Activated CD4-positive, alpha-beta memory T cell treated with anti-CD3 and anti-CD28 coated beads for 36 hours (primary cell): Measurements from ENCODE around the gene CNPPD1. TPM values are rescaled to one million over a fixed set of nuclear protein-coding genes. Genes with fewer than 3 reads are reported as not detected.

ENCODE experiments used
- CTCF ChIA-PET: fragments of 350-600 bp; sonication (Branson Sonifier 250); formaldehyde crosslinking; loops from one replicate; lab custom pipeline; 2021; ENCODE audit warnings: antibody characterized with exemption, inconsistent platforms; lab: Charles Lee
- POLR2A ChIA-PET: fragments of 350-600 bp; sonication (Branson Sonifier 250); formaldehyde crosslinking; loops from one replicate; lab custom pipeline; 2021; ENCODE audit warnings: antibody characterized with exemption; lab: Charles Lee
- DNase-seq: peaks from one replicate; pipeline ENCODE4 v3.0.0-alpha.2; 2020
- H3K27ac Mint-ChIP-seq: one replicate; pipeline ENCODE4 v1.8.0; 2021; ENCODE audit warnings: mixed read lengths
- H3K27me3 Mint-ChIP-seq: one replicate; pipeline ENCODE4 v1.8.0; 2021; ENCODE audit warnings: mixed read lengths
- H3K36me3 Mint-ChIP-seq: one replicate; pipeline ENCODE4 v1.8.0; 2021; ENCODE audit warnings: mixed read lengths
- H3K4me1 Mint-ChIP-seq: one replicate; pipeline ENCODE4 v1.8.0; 2021; ENCODE audit warnings: low read depth, mixed read lengths
- H3K4me3 Mint-ChIP-seq: one replicate; pipeline ENCODE4 v1.8.0; 2021; ENCODE audit warnings: mild to moderate bottlenecking, mixed read lengths
- H3K9me3 Mint-ChIP-seq: one replicate; pipeline ENCODE4 v1.8.0; 2021; ENCODE audit warnings: mixed read lengths
- intact Hi-C: fragments of 100-400 bp; cut with micrococcal nuclease; formaldehyde crosslinking; loops from one replicate; pipeline ENCODE4 v1.15.1; 2023
- total RNA-seq, 2 experiments: library from RNA; stranded (reverse); gene quantifications; one replicate each; pipeline ENCODE4 v1.2.3, GENCODE V29; 2021

The CNPPD1 gene
- total RNA-seq, 2 experiments from 2014 or later = 42.0 to 43.4 TPM

DNA sequence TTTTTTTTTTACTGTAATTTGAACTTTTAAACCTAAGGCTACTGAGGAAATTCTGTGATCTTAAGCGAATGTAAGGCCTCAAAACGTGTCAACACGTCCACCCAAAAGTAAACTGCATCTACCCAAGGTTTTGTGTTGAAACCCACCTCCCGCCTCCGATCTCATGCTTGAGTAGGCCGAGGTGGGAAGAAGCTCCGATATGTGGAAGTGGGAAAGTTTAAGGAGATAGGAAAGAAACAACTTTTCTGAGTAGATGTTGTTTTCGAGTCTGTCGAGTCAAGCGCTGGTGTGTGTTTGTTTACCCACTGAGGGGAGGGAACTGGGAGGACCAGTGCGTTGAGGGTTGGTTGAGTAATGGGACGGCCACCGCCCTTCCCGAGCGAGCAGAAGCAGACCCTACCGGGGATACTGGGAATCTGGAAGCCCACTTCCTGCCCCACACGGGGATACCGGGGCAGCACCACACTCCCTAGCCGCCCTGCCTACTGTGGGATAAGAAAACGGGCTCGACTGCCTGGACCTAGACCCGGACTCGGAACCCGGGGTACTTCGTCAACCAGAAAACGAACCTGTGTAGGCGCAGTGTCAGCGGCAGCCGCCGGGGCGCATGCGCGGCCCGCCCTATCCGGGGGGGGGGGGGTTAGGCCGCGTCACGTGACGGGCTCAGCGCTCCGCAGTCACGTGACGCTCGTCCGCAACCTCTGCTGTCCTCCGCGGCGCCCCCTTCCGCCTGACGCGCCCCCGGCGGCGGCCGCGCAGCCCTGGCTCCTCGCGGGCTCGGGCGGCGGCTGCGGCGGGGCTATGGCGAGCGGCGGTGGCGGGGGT is 1.0 kb upstream of the CNPPD1 start, which contains the start of gene RETREG2:
Gene RETREG2, plus strand, starts transcription at position 724 of the 825 bp plus-strand sequence. Its CDS starts 78 bp downstream, at position 802.
- intact Hi-C loops = loop anchor here (1.0 to 10.0 kb wide), 12 partner anchors 10 to 893 kb away; partner anchors contain the start of genes ANKZF1, ATG9A, CHPF and CTDSP1
- Mint-ChIP-seq H3K4me3 (peak within 1 kb of the TSS; percentile 95), H3K27me3 (no peaks in the 10 kb centered on the region), H3K27ac (peak within 1 kb of the TSS; percentile 99), H3K4me1 (peaks cover 52% of the 10 kb centered on the region), H3K9me3 (no peaks in the 10 kb centered on the region), H3K36me3 (peaks cover 27% of the 10 kb centered on the region)
- DNase-seq = peak; percentile 86
- ChIA-PET CTCF (interaction anchor here (3.0 to 4.7 kb wide), 2 partner anchors 20 to 68 kb away, joined by 14 to 42 read pairs; partner anchors contain the start of genes GLB1L, NHEJ1 and STK16), POLR2A (interaction anchor here (1.0 to 2.5 kb wide), 7 partner anchors 18 to 268 kb away, joined by 3 to 26 read pairs (median 6); partner anchors contain the start of genes DNPEP, TUBA4B and ZFAND2B)

DNA sequence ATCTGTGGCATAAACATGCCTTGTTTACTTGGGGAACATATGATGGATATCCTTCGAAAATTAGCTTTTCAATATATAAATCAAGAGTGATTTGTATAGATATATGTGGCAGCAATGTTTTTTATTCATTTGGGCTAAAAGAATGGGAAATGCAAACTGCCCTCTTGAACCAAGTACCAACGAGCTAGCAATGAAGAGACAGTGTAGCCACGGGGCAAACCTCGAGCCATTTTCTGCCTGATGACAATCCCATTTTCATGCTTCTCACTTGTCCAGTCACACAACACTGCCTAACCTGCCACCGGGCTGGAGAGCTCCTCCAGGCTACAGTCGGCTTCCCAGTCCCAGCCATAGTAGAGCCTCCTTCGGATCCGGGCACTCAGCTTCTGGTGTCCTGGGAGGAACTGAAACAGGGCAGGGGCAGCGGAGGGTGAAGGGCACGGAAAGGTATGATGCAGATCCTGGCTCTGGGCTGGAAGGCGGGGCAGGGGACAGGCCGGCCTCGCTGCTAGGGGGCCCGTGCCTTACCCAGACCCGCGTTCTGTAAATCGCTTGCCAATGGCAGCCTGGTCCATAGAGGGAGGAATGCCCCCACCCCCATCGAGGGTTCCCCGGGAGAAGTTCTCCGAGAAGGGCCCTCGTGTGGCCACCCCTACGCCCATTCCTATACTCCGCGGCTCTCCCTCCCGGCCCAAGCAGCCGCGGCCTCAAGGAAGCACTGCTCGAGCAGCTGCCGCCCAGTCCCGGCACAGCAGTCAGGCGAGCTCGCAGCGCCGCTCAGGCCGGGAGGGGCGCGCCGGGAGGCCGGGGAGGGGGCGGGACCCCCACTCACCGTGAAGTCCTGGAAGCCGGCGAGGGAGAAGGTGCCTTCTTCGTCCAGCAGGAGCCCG is 552 bp downstream of the CNPPD1 start:
- Mint-ChIP-seq H3K9me3 (no peaks in the 10 kb centered on the region), H3K27me3 (no peaks in the 10 kb centered on the region), H3K4me1 (peaks cover 49% of the 10 kb centered on the region), H3K4me3 (peak overlapping the region; percentile 95), H3K27ac (peak overlapping the region; percentile 84), H3K36me3 (peaks cover 29% of the 10 kb centered on the region)
- peak; percentile 51 for DNase-seq
- intact Hi-C loops = loop anchor here (2.0 to 10.0 kb wide), 5 partner anchors 119 to 891 kb away; partner anchors contain the start of genes CHPF, CTDSP1, TMEM198 and TTLL4
- ChIA-PET CTCF (interaction anchor here (0.7 to 4.7 kb wide), 18 partner anchors 9 to 163 kb away, joined by 3 to 42 read pairs (median 4); partner anchors contain the start of genes ABCB6, DNAJB2, GLB1L and NHEJ1), POLR2A (interaction anchor here (0.6 to 2.6 kb wide), 21 partner anchors 10 to 267 kb away, joined by 3 to 26 read pairs (median 5); partner anchors contain the start of genes ANKZF1, ATG9A, DNAJB2 and DNPEP)

DNA sequence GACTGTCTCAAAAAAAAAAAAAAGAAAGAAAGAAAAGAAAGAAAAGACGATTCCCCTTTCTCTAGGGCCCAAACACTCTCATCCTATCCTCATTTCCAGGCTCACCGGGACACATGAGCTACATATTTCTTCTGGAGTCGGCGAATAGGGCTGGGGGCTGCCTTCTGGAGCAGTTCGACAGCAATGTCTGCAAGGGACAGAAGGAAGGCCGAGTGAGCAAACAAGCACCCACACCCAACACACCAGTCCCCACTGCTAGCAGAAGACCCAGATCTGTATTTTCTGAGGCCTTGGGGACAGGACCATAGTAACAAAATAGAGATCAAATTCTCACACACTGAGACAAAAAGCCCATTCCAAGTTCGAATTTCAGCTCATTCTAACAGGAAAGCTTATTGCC is 1.2 kb downstream of the CNPPD1 start:
- H3K27me3 Mint-ChIP-seq = no peaks in the 10 kb centered on the region
- peak overlapping the region; percentile 84 for H3K27ac Mint-ChIP-seq
- POLR2A ChIA-PET = interaction anchor here (0.6 to 2.6 kb wide), 10 partner anchors 9 to 104 kb away, joined by 3 to 26 read pairs (median 7); partner anchors contain the start of genes ANKZF1, ATG9A, DNAJB2 and GLB1L
- CTCF ChIA-PET = interaction anchor here (0.7 to 4.7 kb wide), 15 partner anchors 9 to 163 kb away, joined by 3 to 42 read pairs (median 5); partner anchors contain the start of genes ABCB6, DNAJB2, GLB1L and NHEJ1
- H3K9me3 Mint-ChIP-seq = no peaks in the 10 kb centered on the region
- peaks cover 47% of the 10 kb centered on the region for H3K4me1 Mint-ChIP-seq
- intact Hi-C loops = loop anchor here (10.0 kb wide), 3 partner anchors 369 to 891 kb away; partner anchors contain the start of genes CHPF, TMEM198 and TTLL4
- H3K4me3 Mint-ChIP-seq = peak overlapping the region; percentile 95
- DNase-seq = no peak
- H3K36me3 Mint-ChIP-seq = peaks cover 26% of the 10 kb centered on the region

DNA sequence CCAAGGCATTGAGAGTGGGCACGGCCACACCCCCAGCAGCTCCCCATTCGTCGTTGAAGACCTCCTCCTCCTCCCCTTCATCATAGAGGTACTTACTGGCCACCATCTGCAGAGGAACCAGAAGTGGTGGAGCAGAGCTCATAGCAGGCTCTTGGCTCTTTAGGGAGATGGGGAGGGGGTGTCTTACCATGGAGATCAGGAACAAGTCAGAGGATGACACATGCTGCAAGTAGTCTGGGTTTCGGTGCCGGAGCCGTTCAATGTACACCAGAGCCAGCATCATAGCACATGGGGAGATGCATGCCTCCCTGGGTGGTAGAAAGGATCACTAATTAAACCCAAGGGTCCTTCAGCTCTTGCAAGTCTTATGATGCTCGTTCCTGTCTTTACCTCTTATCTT is 1.9 kb downstream of the CNPPD1 start:
- no peaks in the 10 kb centered on the region for H3K9me3 Mint-ChIP-seq
- H3K36me3 Mint-ChIP-seq = peaks cover 26% of the 10 kb centered on the region
- no peaks in the 10 kb centered on the region for H3K27me3 Mint-ChIP-seq
- intact Hi-C loops = loop anchor here (10.0 kb wide), 3 partner anchors 370 to 890 kb away; partner anchors contain the start of genes CHPF, TMEM198 and TTLL4
- no peak overlapping the region for H3K4me3 Mint-ChIP-seq
- ChIA-PET CTCF (interaction anchor here (0.9 to 4.7 kb wide), 12 partner anchors 8 to 145 kb away, joined by 3 to 42 read pairs (median 6); partner anchors contain the start of genes DNAJB2, GLB1L, NHEJ1 and STK16), POLR2A (interaction anchor here (0.6 to 2.6 kb wide), 3 partner anchors 10 to 70 kb away, joined by 3 to 10 read pairs (median 6); partner anchors contain the start of genes GLB1L, STK16 and ZFAND2B)
- peaks cover 46% of the 10 kb centered on the region for H3K4me1 Mint-ChIP-seq
- DNase-seq = no peak
- peak overlapping the region; percentile 28 for H3K27ac Mint-ChIP-seq

DNA sequence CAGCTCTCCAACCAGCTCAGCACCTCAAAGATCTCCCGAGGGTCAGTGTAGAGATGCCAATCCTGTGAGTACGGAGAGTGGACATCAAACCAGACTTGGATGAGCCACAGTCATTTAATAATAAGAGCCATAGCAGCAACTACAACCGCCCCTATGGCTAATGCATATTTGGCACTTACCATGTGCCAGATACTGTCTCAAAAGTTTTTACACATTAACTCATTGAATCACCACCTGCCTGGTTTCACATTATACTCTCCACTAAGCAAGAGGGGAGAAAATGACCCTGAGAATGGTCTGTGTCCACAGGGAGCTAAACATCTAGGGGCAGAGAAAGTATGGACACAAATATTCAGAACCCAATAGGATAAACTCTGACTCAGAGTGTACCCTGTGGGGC is 2.6 kb downstream of the CNPPD1 start:
- peaks cover 26% of the 10 kb centered on the region for H3K36me3 Mint-ChIP-seq
- intact Hi-C loops = loop anchor here (10.0 kb wide), 3 partner anchors 371 to 889 kb away; partner anchors contain the start of genes CHPF, TMEM198 and TTLL4
- no peak overlapping the region for H3K4me3 Mint-ChIP-seq
- CTCF ChIA-PET = interaction anchor here (1.0 to 4.7 kb wide), 7 partner anchors 8 to 144 kb away, joined by 3 to 42 read pairs (median 4); partner anchors contain the start of gene NHEJ1
- no peak for DNase-seq
- H3K4me1 Mint-ChIP-seq = peaks cover 41% of the 10 kb centered on the region
- H3K27me3 Mint-ChIP-seq = no peaks in the 10 kb centered on the region
- no peaks in the 10 kb centered on the region for H3K9me3 Mint-ChIP-seq
- POLR2A ChIA-PET = no interaction called here
- peak overlapping the region; percentile 28 for H3K27ac Mint-ChIP-seq

DNA sequence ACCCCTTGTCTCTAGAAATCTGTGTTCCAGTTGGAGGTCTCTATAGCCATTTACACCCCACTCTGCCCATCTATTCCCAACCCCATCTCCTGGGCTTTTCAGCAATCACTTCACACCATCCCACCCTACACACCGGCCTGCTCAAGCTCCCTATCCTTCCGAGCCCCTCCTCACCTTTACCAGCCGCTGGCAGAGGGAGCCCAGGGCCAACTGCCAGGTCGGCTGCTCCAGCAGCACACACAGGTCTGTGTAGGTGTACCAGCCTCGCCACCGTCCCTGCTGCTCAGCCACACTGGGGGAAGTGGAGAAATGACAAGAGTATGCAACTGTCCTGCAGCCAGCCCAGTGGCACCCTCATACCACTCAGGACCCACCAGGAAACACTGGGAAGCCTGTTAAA is 3.5 kb downstream of the CNPPD1 start:
- ChIA-PET CTCF (interaction anchor here (1.0 to 3.3 kb wide), 6 partner anchors 9 to 122 kb away, joined by 3 to 27 read pairs (median 4); partner anchors contain the start of gene NHEJ1), POLR2A (no interaction called here)
- H3K27me3 Mint-ChIP-seq = no peaks in the 10 kb centered on the region
- H3K27ac Mint-ChIP-seq = no peak overlapping the region
- H3K4me1 Mint-ChIP-seq = peaks cover 35% of the 10 kb centered on the region
- no peak overlapping the region for H3K4me3 Mint-ChIP-seq
- no peak for DNase-seq
- peaks cover 26% of the 10 kb centered on the region for H3K36me3 Mint-ChIP-seq
- intact Hi-C loops = loop anchor here (10.0 kb wide), 3 partner anchors 372 to 888 kb away; partner anchors contain the start of genes CHPF, TMEM198 and TTLL4
- no peaks in the 10 kb centered on the region for H3K9me3 Mint-ChIP-seq

DNA sequence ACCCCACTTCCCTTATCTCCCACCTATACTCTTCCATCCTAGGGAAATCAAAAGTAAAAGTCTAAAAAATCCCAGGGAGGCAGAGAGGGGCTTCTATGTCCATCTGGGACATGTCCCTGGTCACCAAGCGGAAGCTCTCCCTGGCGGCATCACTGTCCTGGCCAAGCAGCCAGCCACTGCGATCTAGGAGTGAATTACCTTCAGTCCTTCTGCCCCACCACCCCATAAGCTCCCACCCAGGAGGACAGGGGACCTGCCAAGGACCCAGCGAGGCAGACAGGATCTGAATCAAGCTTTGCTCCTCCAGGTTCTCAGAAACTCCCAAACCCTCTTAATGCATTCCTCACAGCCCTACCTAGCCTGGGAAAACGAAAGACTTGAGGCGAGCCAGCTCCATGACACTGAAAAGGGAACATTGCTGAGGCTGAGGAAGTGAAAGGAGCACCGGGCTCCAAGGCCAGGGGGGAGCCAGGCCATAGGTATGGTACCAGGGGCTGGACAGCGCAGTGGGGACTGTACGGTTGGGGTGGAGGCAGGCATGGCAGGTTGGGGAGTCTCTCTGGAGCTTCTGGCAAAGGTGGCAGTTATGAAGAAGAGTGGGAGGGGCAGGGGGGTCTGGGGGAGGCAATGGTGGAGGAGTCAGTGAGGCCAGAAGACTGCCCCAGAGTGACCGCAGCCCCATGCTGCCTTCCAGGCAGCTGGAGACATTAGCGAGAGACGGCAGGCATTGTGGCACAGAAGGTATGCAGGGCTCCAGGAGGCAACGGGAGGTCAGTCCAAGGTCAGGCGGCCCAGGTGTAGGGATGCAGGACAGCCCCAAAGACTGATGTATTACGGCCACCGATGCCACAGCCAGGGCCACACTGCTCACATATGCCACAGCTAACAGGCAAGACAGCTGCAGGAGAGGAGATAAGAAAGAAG is 4.2 kb downstream of the CNPPD1 start:
- Mint-ChIP-seq H3K9me3 (no peaks in the 10 kb centered on the region), H3K27me3 (no peaks in the 10 kb centered on the region), H3K4me3 (no peak overlapping the region), H3K27ac (peak overlapping the region; percentile 54), H3K4me1 (peaks cover 35% of the 10 kb centered on the region), H3K36me3 (peaks cover 24% of the 10 kb centered on the region)
- DNase-seq = no peak
- intact Hi-C loops = loop anchor here (10.0 kb wide), 3 partner anchors 372 to 888 kb away; partner anchors contain the start of genes CHPF, TMEM198 and TTLL4
- ChIA-PET CTCF (interaction anchor here (0.9 to 4.1 kb wide), 14 partner anchors 9 to 137 kb away, joined by 3 to 27 read pairs (median 4); partner anchors contain the start of genes ANKZF1, ATG9A, NHEJ1 and ZFAND2B), POLR2A (no interaction called here)

DNA sequence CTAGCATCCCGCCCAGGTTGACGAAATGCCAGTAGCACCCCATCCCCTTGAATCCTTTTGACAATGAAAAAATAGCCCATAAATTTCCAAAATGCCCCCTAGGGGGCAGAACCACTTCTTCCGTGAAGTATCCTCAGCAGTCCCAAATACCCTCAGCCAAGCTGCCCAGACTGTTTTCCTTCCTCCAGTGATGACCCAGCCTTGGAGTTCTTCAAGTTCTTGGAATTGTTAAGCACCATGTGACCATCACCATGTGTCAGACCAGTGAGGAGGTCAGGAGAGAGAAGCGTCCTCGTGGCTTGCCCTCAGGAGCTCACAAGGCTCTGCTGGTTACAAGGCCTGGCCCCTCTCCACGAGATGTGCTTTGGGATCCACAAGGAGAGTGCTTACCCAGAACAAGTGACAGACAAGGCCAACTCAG is 5.5 kb downstream of the CNPPD1 start:
- Mint-ChIP-seq H3K4me3 (no peak overlapping the region), H3K27ac (peak overlapping the region; percentile 54), H3K4me1 (peaks cover 35% of the 10 kb centered on the region), H3K36me3 (peaks cover 23% of the 10 kb centered on the region), H3K27me3 (no peaks in the 10 kb centered on the region), H3K9me3 (no peaks in the 10 kb centered on the region)
- intact Hi-C loops = loop anchor here (10.0 kb wide), 3 partner anchors 374 to 886 kb away; partner anchors contain the start of genes CHPF, TMEM198 and TTLL4
- ChIA-PET CTCF (interaction anchor here (0.6 to 4.1 kb wide), 27 partner anchors 8 to 400 kb away, joined by 3 to 27 read pairs (median 4); partner anchors contain the start of genes ANKZF1, ATG9A, NHEJ1 and ZFAND2B), POLR2A (no interaction called here)
- DNase-seq = peak; percentile 27

DNA sequence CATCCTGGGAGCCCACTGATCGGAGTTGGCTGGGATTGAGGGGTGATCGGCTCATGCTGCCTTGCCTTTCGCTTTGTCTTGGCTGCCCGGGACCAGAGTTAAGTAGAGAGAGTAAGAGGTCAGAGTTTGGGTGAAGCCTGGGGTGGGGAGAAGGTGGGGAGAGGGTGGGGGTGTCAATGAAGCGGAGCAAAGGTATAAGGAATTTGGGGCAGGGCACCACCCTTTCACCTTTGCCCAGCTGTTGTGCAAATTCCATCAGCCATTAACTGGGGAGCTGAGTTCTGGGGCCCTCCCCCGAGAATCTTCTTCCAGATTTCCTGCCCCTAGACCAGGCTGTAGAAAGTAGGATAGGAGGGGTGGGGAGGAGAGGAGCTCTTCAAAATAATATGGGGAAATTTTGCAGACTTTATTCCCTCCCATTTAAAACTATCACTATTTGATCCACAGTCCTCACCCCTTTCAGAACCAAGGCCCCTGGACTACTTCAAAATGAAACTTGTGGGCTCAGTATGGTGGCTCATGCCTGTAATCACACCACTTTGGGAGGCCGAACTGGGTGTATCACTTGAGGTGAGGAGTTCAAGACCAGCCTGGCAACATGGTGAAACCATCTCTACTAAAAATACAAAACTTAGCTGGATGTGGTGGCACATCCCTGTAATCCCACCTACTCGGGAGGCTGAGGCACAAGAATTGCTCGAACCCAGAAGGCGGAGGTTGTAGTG is 6.6 kb downstream of the CNPPD1 start, which contains the start of gene SLC23A3:
Gene SLC23A3, minus strand, starts transcription at position 100 of the 725 bp plus-strand sequence. Its CDS starts 45 bp downstream, at position 55.
- no peaks in the 10 kb centered on the region for H3K27me3 Mint-ChIP-seq
- intact Hi-C loops = loop anchor here (10.0 kb wide), 3 partner anchors 375 to 885 kb away; partner anchors contain the start of genes CHPF, TMEM198 and TTLL4
- peaks cover 23% of the 10 kb centered on the region for H3K36me3 Mint-ChIP-seq
- DNase-seq = peak; percentile 41
- H3K4me1 Mint-ChIP-seq = peaks cover 25% of the 10 kb centered on the region
- ChIA-PET CTCF (interaction anchor here (0.6 to 4.1 kb wide), 20 partner anchors 8 to 215 kb away, joined by 3 to 27 read pairs (median 5); partner anchors contain the start of genes NHEJ1 and ZFAND2B), POLR2A (no interaction called here)
- no peak within 1 kb of the TSS for H3K4me3 Mint-ChIP-seq
- no peaks in the 10 kb centered on the region for H3K9me3 Mint-ChIP-seq
- no peak within 1 kb of the TSS for H3K27ac Mint-ChIP-seq
